B cell (primary cell): ENCODE measurements around the gene PTGER3. TPM values are rescaled to one million over a fixed set of nuclear protein-coding genes. Genes with fewer than 3 reads are reported as not detected.

ENCODE experiments used
- ATAC-seq: fragments of 200-7000 bp; cut with Tn5 transposase; one replicate; pipeline ENCODE4 v1.10.0; 2021; ENCODE audit warnings: low read depth, mild to moderate bottlenecking, moderate number of reproducible peaks, moderate library complexity
- CTCF ChIA-PET: fragments of 350-600 bp; sonication (Branson Sonifier 250); formaldehyde crosslinking; loops from one replicate; lab custom pipeline; 2021; ENCODE audit warnings: antibody characterized with exemption, inconsistent platforms; lab: Charles Lee
- POLR2A ChIA-PET: fragments of 350-600 bp; sonication (Branson Sonifier 250); formaldehyde crosslinking; loops from one replicate; lab custom pipeline; 2021; ENCODE audit warnings: antibody characterized with exemption; lab: Charles Lee
- DNase-seq: peaks from one replicate; pipeline ENCODE4 v3.0.0; 2013
- H2AFZ ChIP-seq: 2 replicates; pipeline ENCODE4 v1.6.1; 2012; ENCODE audit warnings: mild to moderate bottlenecking, low read depth, low read length; ENCODE audit not compliant: insufficient read depth, poor library complexity, severe bottlenecking
- H3K27ac ChIP-seq, 2 donors: 1 replicate in 1 of 2; 2 replicates in 1 of 2; pipeline ENCODE4 v1.5.1; 2012 to 2013; ENCODE audit warnings: low read length in 2 of 2, mild to moderate bottlenecking in 2 of 2, moderate library complexity in 1 of 2
- H3K27me3 ChIP-seq, 4 experiments: fragments of 200-600 bp in 1 of 4; sonication (generic) in 1 of 4; replicated peaks in 1 of 4; 1 replicate in 2 of 4; 2 replicates in 2 of 4; pipeline versions ENCODE4 v1.6.1 to v1.7.0; 2013 to 2016; ENCODE audit warnings: low read length in 3 of 4, mild to moderate bottlenecking in 2 of 4, mixed read lengths in 1 of 4, moderate library complexity in 1 of 4; ENCODE audit not compliant: insufficient read depth in 4 of 4, control insufficient read depth in 3 of 4; ENCODE audit errors: control extremely low read depth in 1 of 4
- H3K36me3 ChIP-seq, 2 experiments: replicated peaks in 1 of 2; 1 replicate in 1 of 2; 2 replicates in 1 of 2; pipeline versions ENCODE4 v1.6.1 to v1.7.1; 2013; ENCODE audit warnings: low read length in 1 of 2; ENCODE audit not compliant: insufficient read depth in 2 of 2, control insufficient read depth in 1 of 2; ENCODE audit errors: control extremely low read depth in 1 of 2, extremely low read depth in 1 of 2
- H3K4me1 ChIP-seq, 2 donors: fragments of 200-600 bp in 1 of 2; sonication (generic) in 1 of 2; 1 replicate in 1 of 2; 2 replicates in 1 of 2; pipeline versions ENCODE4 v1.5.1 to v1.6.1; 2013 to 2017; ENCODE audit warnings: low read length in 2 of 2; ENCODE audit not compliant: control insufficient read depth in 2 of 2, insufficient read depth in 2 of 2
- H3K4me2 ChIP-seq: replicated peaks from 2 replicates; pipeline ENCODE3; 2012; ENCODE audit warnings: mild to moderate bottlenecking, low read depth, low read length; ENCODE audit not compliant: poor library complexity, severe bottlenecking
- H3K4me3 ChIP-seq, 5 experiments: fragments of 200-600 bp in 1 of 5; sonication (generic) in 1 of 5; 1 replicate in 3 of 5; 2 replicates in 2 of 5; pipeline versions ENCODE4 v1.5.1 to v1.7.0; 2011 to 2016; ENCODE audit warnings: low read length in 4 of 5, mild to moderate bottlenecking in 4 of 5, low read depth in 2 of 5, control low read depth in 1 of 5, moderate library complexity in 1 of 5; ENCODE audit not compliant: insufficient read depth in 1 of 5; ENCODE audit errors: control extremely low read depth in 1 of 5, extremely low read depth in 1 of 5
- H3K79me2 ChIP-seq: fragments of 200-600 bp; sonication (generic); one replicate; pipeline ENCODE4 v1.6.0; 2016; ENCODE audit warnings: low read length; ENCODE audit not compliant: control insufficient read depth, insufficient read depth
- H3K9ac ChIP-seq: fragments of 200-600 bp; sonication (generic); 2 replicates; pipeline ENCODE4 v1.6.1; 2017; ENCODE audit warnings: mild to moderate bottlenecking, low read length, moderate library complexity
- H3K9me3 ChIP-seq, 3 donors: one replicate each; pipeline versions ENCODE4 v1.6.1 to v1.7.1; 2013; ENCODE audit warnings: low read length in 2 of 3; ENCODE audit not compliant: control insufficient read depth in 2 of 3, insufficient read depth in 1 of 3; ENCODE audit errors: control extremely low read depth in 1 of 3
- H4K20me1 ChIP-seq: 2 replicates; pipeline ENCODE4 v1.6.0; 2012; ENCODE audit warnings: mild to moderate bottlenecking, low read length; ENCODE audit not compliant: insufficient read depth, control insufficient read depth, poor library complexity, severe bottlenecking
- H3K27ac Mint-ChIP-seq: one replicate; pipeline ENCODE4 v1.8.0; 2021; ENCODE audit warnings: mixed read lengths
- H3K27me3 Mint-ChIP-seq: one replicate; pipeline ENCODE4 v1.8.0; 2021; ENCODE audit warnings: mixed read lengths
- H3K4me1 Mint-ChIP-seq: one replicate; pipeline ENCODE4 v1.8.0; 2021; ENCODE audit warnings: mixed read lengths
- H3K4me3 Mint-ChIP-seq: one replicate; pipeline ENCODE4 v1.8.0; 2021; ENCODE audit warnings: mixed read lengths
- H3K9me3 Mint-ChIP-seq: one replicate; pipeline ENCODE4 v1.8.0; 2022; ENCODE audit warnings: mixed read lengths; ENCODE audit not compliant: insufficient read depth
- CTCF ChIP-seq: fragments of 200-600 bp; IDR thresholded peaks from one replicate; pipeline ENCODE4 v1.8.0; 2022; ENCODE audit warnings: antibody characterized with exemption, mild to moderate bottlenecking
- EZH2 ChIP-seq: IDR thresholded peaks from 2 replicates; pipeline ENCODE4 v1.6.1; 2012; ENCODE audit warnings: borderline replicate concordance, low read depth, mild to moderate bottlenecking, moderate library complexity, low read length; ENCODE audit not compliant: insufficient read depth, poor library complexity, severe bottlenecking
- WGBS: methylation state at CpG from one replicate; pipeline ENCODE4 v1.1.5; 2013; ENCODE audit warnings: missing lambda C conversion rate; ENCODE audit not compliant: insufficient coverage; 5-methylcytosine and 5-hydroxymethylcytosine counted together
- intact Hi-C: fragments of 100-400 bp; cut with micrococcal nuclease; formaldehyde crosslinking; loops from one replicate; pipeline ENCODE4 v1.10.0; 2022
- polyA plus RNA-seq: library from polyadenylated mRNA; depleted of rRNA; stranded (reverse); fragments of >200 nt; gene quantifications from 2 replicates; pipeline ENCODE4 v1.2.3, GENCODE V29; 2012
- total RNA-seq, 2 donors: library from RNA; stranded (reverse); fragments of 120-200 nt in 1 of 2; gene quantifications; 1 replicate in 1 of 2; 2 replicates in 1 of 2; pipeline versions ENCODE4 v1.2.3 to v1.2.4, GENCODE V29; 2013 to 2022

Gene PTGER3
- total and polyA plus RNA-seq, 2 donors (not counting 1 experiment from before 2014, with no cell fraction given) = 0.27 TPM; not detected in 1

- intact Hi-C loops = no loop called here
- no peaks in the 10 kb centered on the region for H3K4me1 ChIP-seq
- Mint-ChIP-seq H3K4me3 (no peak overlapping the region), H3K27me3 (peaks cover 20% of the 10 kb centered on the region), H3K4me1 (no peaks in the 10 kb centered on the region), H3K9me3 (no peaks in the 10 kb centered on the region), H3K27ac (no peak overlapping the region)
- no peak overlapping the region for H3K27ac ChIP-seq
- H3K4me3 ChIP-seq = no peak overlapping the region
- H3K27me3 ChIP-seq = no peaks in the 10 kb centered on the region
- H3K9me3 ChIP-seq = no peaks in the 10 kb centered on the region
- TF ChIP-seq CTCF (no peak), EZH2 (no peak)
- H3K9ac ChIP-seq = no peak overlapping the region
- H4K20me1 ChIP-seq = no peaks in the 10 kb centered on the region
- no peak for ATAC-seq
- ChIA-PET POLR2A (no interaction called here), CTCF (no interaction called here)
- DNase-seq = no peak
- no peak overlapping the region for H3K4me2 ChIP-seq
- H3K79me2 ChIP-seq = no peaks in the 10 kb centered on the region
- no peaks in the 10 kb centered on the region for H3K36me3 ChIP-seq
- no peak overlapping the region for H2AFZ ChIP-seq
Observed at GRCh38 chr1:71018791-71019190, 28.8 kb downstream of the PTGER3 start.

GRCh38 chr1:71015745-71016144 lies 31.9 kb downstream of the PTGER3 start:
- ChIA-PET CTCF (no interaction called here), POLR2A (no interaction called here)
- TF ChIP-seq CTCF = no peak
- TF ChIP-seq EZH2 = no peak
- Histone ChIP-seq H4K20me1 (no peaks in the 10 kb centered on the region), H3K4me2 (no peak overlapping the region), H3K27ac (no peak overlapping the region), H3K36me3 (no peaks in the 10 kb centered on the region), H2AFZ (no peak overlapping the region), H3K4me1 (no peaks in the 10 kb centered on the region), H3K79me2 (no peaks in the 10 kb centered on the region), H3K4me3 (no peak overlapping the region), H3K9me3 (no peaks in the 10 kb centered on the region), H3K27me3 (no peaks in the 10 kb centered on the region), H3K9ac (no peak overlapping the region)
- Mint-ChIP-seq H3K27ac (no peak overlapping the region), H3K9me3 (no peaks in the 10 kb centered on the region), H3K4me1 (no peaks in the 10 kb centered on the region), H3K27me3 (peaks cover 20% of the 10 kb centered on the region), H3K4me3 (no peak overlapping the region)
- no peak for ATAC-seq
- WGBS = 86% methylated on average over 1 of the region's 5 CpGs
- no peak for DNase-seq
- intact Hi-C loops = no loop called here
